Measurements from ENCODE around the gene RAP1GDS1.
"Not testable (repeated sequence)": the region's sequence is repeated elsewhere in the genome, so short reads cannot be mapped to it uniquely, and the experiment has no call there.

The RAP1GDS1 gene

DNA sequence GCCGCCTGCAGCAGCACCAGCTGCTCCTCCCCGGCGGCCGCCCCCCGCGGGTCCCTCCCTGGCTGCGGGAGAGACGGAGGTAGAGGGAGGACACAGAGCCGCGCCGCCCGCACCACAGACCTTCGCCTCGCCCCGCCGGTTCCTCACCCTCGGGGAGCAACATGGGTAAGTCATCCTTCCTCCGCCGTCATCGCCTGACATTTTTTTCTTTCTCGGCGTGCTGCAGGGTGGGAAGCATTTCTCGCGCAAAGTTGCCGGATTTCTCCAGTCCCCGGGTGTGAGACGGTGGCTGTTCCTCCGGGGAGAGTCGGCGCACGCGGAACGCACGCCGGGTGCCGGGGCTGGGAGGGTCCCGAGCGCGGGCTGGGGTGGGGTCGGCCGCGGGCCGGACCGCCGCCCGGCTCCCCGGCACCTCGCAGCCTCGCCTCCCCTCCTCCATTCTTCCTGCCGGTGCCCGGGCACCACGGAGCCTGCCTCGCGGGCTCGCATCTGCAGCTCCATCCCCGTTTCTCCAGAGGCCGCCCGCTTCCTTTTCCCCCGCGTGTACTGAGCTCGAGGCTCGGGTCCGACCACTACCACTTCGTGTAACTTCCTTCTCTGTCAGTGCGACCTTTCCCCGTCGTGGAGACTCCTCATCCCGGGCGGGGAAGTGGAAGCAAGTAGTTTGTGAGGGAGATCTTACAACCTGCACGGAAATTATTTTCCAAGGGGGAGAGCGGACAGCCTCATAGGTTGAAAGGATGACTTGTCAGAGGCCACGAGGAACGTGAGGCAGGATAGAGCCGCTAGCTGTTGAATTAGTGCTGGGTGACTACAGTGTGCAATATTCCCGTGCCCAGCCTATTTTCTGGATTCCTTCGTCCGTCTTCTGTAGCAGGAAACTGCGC is 464 bp downstream of the RAP1GDS1 start:
- H3K27me3 ChIP-seq (ENCODE audit: low read depth) = no peaks in the 10 kb centered on the region
- H3K9me3 ChIP-seq = no peaks in the 10 kb centered on the region
- no peaks in the 10 kb centered on the region; the same call in 1 of the 2 replicates for H3K36me3 ChIP-seq (replicated peaks)
- peak overlapping the region; percentile 84 for H3K4me3 ChIP-seq
- H3K4me1 ChIP-seq = peaks cover 12% of the 10 kb centered on the region
- peak; percentile 45 to 49 for DNase-seq (ENCODE audit: low spot score in 2 of 2)
- in situ Hi-C loops (cut with MboI; ENCODE audit: low sequenced_read_pairs) = no loop called here

DNA sequence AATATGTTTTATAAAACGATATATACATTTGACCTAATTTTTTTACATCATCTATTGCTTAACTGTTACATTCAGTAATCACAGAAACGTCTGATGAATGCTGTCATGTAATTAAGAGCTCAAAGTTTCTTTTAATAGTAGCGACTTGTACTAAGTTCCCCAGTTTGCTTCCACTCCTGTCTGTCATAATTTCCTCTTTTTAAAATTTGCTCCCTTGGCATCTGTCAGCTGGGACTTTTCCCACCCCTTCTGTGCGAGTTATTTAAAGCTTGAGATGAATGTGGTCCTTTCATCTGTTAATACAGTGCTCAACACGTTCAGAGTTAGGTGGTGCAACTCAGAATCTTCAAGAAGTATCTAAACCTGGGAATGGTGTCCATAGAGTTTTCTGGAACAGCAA is 1.2 kb downstream of the RAP1GDS1 start:
- Histone ChIP-seq H3K9me3 (no peaks in the 10 kb centered on the region), H3K36me3 (replicated peaks) (no peaks in the 10 kb centered on the region; the same call in 1 of the 2 replicates), H3K4me1 (peaks cover 12% of the 10 kb centered on the region), H3K4me3 (peak overlapping the region; percentile 84), H3K27me3 (ENCODE audit: low read depth) (no peaks in the 10 kb centered on the region)
- in situ Hi-C loops (cut with MboI; ENCODE audit: low sequenced_read_pairs) = no loop called here
- peak; percentile 8 to 20 for DNase-seq (ENCODE audit: low spot score in 2 of 2)

DNA sequence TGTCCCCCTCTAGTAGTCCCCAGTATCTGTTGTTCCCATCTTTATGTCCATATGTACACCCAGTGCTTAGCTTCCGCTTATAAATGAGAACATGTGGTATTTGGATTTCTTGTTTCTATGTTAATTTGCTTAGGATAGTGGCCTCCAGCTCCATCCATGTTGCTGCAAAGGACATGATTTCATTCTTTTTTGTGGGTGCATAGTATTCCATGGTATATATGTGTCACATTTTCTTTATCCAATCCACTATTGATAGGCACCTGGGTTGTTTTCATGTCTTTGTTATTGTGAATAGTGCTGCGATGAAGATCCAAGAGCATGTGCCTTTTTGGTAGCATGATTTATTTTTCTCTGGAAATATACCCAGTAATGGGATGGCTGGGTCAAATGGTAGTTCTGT is 6.3 kb downstream of the RAP1GDS1 start:
- in situ Hi-C loops (cut with MboI; ENCODE audit: low sequenced_read_pairs) = no loop called here
- Histone ChIP-seq H3K36me3 (replicated peaks) (peaks cover 3% of the 10 kb centered on the region; the same call in 1 of the 2 replicates), H3K9me3 (no peaks in the 10 kb centered on the region), H3K4me3 (no peak overlapping the region), H3K4me1 (no peaks in the 10 kb centered on the region), H3K27me3 (ENCODE audit: low read depth) (no peaks in the 10 kb centered on the region)
- DNase-seq (ENCODE audit: low spot score in 2 of 2) = no peak

DNA sequence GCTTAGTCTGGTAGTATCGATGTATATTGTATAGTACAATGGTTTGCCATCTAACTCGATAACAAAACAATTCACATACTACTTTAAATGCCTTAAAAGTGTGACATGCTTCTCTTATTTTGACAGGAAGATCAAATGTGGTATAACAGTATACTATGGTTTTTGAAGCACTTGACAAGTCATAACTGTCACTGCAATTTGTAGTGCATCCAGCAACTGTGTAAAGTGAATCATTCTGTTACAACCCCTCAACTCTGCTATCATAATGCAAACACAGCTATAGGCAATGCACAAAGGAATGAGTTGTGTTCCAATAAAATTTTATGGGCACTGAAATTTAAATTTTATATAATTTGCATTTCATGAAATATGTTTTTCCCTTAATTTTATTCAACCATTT is 14.0 kb downstream of the RAP1GDS1 start:
- in situ Hi-C loops (cut with MboI; ENCODE audit: low sequenced_read_pairs) = no loop called here
- Histone ChIP-seq H3K4me3 (no peak overlapping the region), H3K36me3 (replicated peaks) (no peaks in the 10 kb centered on the region), H3K27me3 (ENCODE audit: low read depth) (no peaks in the 10 kb centered on the region), H3K4me1 (no peaks in the 10 kb centered on the region), H3K9me3 (no peaks in the 10 kb centered on the region)
- DNase-seq (ENCODE audit: low spot score in 2 of 2) = no peak

DNA sequence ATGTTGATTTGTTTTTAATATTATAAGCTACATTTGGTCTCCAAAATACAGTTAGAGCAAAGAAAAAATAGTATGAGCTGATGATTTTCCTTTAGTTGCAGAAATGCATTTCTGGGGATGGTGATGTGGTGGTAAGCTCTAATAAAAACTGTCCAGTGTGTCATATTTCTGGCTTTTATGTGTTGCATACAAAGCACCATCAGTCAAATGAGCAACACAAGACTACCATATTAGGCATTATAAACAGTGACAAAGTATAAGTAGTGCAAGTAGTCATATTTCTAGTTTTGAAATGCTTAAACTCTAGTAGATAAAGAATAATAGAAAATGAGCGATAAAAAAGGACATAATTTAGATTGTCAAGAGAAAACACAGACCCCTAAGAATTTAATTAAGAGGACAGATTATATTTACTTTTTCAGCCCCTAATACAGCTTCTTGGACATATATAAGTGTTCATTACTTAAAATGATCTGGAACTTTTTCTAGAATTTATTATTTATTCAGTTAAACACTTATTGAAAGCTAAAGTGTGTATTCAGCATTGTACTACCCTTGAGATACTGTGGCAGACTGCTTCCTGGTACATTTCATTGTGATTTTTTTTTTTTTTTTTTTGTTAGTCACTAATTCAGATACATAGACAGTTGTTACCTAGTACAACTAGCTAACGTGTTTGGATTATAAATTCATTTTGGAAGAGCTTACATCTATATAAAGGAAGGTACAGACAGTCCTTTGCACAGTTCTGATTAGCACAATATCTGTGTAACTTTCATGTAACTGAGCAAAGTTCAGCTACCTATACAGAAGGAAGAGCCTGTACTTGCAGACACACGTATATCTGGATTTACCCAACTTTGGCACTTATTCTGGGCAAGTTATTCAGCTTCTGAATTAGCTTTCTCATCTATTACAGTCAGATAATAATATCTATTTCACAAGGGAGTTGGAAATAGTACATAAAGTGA is 22.3 kb downstream of the RAP1GDS1 start:
- Histone ChIP-seq H3K9me3 (no peaks in the 10 kb centered on the region), H3K27me3 (ENCODE audit: low read depth) (no peaks in the 10 kb centered on the region), H3K4me1 (no peaks in the 10 kb centered on the region), H3K4me3 (no peak overlapping the region), H3K36me3 (replicated peaks) (no peaks in the 10 kb centered on the region)
- DNase-seq (ENCODE audit: low spot score in 2 of 2) = no peak
- in situ Hi-C loops (cut with MboI; ENCODE audit: low sequenced_read_pairs) = no loop called here

DNA sequence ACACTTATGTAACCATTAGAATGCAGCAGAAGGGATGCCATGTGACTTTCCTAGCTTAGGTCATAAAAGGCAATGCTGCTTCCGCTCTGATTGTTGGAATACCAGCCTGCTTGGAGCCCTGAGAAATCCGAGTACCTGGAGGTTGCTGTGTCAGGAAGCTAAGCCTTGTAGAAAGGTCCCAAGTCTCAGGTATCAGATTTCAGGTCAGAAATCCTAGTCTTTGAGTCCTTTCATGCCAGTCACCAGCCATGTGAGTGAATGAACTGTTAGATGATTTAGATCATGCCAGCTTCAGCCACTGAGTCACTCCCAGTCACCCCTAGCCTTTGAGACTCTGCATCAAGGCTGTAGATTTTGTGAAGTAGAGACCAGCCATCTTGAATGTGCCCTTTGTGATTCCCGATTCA is 23.5 kb downstream of the RAP1GDS1 start:
- H3K36me3 ChIP-seq (replicated peaks) = no peaks in the 10 kb centered on the region
- H3K9me3 ChIP-seq = no peaks in the 10 kb centered on the region
- no peaks in the 10 kb centered on the region for H3K27me3 ChIP-seq (ENCODE audit: low read depth)
- no peak for DNase-seq (ENCODE audit: low spot score in 2 of 2)
- in situ Hi-C loops (cut with MboI; ENCODE audit: low sequenced_read_pairs) = no loop called here
- H3K4me3 ChIP-seq = no peak overlapping the region
- H3K4me1 ChIP-seq = no peaks in the 10 kb centered on the region

DNA sequence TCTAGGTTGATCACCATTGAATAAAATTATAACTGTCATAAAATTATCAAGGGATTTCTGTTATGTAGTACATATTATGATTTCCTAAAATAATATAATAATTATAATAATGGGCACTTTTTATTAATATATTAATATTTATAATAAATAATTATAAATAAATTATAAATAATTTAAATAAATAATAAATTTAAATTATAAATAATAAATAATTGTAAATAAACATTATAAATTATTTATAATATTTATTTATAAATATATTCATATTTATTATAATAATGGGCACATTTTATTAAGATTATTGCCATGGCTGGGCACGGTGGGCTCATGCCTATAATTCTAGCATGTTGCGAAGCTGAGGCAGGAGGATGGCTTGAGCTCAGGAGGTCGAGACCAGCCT is 24.5 kb downstream of the RAP1GDS1 start:
- Histone ChIP-seq H3K9me3 (no peaks in the 10 kb centered on the region), H3K4me1 (no peaks in the 10 kb centered on the region), H3K36me3 (replicated peaks) (no peaks in the 10 kb centered on the region), H3K4me3 (no peak overlapping the region), H3K27me3 (ENCODE audit: low read depth) (no peaks in the 10 kb centered on the region)
- in situ Hi-C loops (cut with MboI; ENCODE audit: low sequenced_read_pairs) = no loop called here
- no peak for DNase-seq (ENCODE audit: low spot score in 2 of 2)

DNA sequence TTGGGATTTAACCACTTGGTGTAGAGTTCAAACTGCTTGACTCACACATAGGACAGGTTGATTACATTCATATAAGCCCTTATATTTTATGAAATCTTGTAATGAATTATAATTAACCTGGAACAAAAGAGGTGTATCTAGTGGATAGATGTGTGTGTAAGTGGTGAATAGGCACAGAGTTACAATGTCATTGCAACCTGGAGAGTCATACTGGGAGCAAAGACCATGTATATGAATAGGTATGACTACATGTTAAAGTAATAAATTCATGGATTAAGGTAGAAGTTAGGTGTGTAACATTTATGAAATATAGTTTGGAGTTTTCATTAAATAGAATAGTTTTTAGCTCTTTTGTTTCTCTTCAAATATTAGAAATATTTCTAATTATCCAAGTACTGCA is 26.1 kb downstream of the RAP1GDS1 start:
- Histone ChIP-seq H3K27me3 (ENCODE audit: low read depth) (no peaks in the 10 kb centered on the region), H3K9me3 (no peaks in the 10 kb centered on the region), H3K4me3 (no peak overlapping the region), H3K4me1 (no peaks in the 10 kb centered on the region), H3K36me3 (replicated peaks) (no peaks in the 10 kb centered on the region)
- in situ Hi-C loops (cut with MboI; ENCODE audit: low sequenced_read_pairs) = no loop called here
- no peak for DNase-seq (ENCODE audit: low spot score in 2 of 2)

DNA sequence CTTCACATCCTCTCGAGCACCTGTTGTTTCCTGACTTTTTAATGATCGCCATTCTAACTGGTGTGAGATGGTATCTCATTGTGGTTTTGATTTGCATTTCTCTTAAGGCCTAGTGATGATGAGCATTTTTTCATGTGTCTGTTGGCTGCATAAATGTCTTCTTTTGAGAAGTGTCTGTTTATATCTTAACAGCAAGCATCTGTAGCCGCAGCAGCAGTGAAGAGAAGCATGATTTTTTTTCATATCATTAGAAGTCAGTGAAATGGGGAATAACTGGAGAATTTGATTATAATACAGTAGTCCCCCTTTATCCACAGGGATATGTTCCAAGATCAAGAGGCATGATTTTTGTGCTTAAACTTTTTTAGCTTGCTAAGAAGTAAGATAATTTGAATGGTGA is 27.5 kb downstream of the RAP1GDS1 start:
- H3K36me3 ChIP-seq (replicated peaks); H3K27me3 ChIP-seq (ENCODE audit: low read depth); DNase-seq (ENCODE audit: low spot score in 2 of 2); H3K9me3 ChIP-seq; H3K4me3 ChIP-seq; H3K4me1 ChIP-seq; in situ Hi-C loops (cut with MboI; ENCODE audit: low sequenced_read_pairs): not testable (repeated sequence)

DNA sequence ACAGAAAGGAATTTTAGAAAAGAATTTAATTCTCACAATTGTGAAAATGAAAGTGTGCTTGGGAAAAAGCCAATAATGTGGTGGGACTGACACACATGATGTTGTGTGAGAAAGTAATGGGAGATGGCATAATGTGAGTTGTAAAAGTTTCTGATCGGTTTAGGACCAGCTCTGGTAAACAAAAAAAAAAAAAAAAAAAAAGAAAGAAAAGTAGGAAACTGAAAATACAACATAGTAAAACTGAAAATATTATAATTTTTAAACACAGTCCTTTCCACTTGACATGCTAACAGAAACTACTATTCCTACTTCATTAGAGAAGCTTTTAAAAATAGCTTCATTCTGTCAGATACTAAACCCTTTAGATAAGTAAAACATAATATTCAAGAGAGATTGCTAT is 28.2 kb downstream of the RAP1GDS1 start:
- H3K9me3 ChIP-seq = no peaks in the 10 kb centered on the region
- no peak for DNase-seq (ENCODE audit: low spot score in 2 of 2)
- H3K36me3 ChIP-seq (replicated peaks) = no peaks in the 10 kb centered on the region
- no peaks in the 10 kb centered on the region; the same call in 1 of the 2 replicates for H3K4me1 ChIP-seq
- H3K27me3 ChIP-seq (ENCODE audit: low read depth) = no peaks in the 10 kb centered on the region
- in situ Hi-C loops (cut with MboI; ENCODE audit: low sequenced_read_pairs) = no loop called here
- H3K4me3 ChIP-seq = no peak overlapping the region

DNA sequence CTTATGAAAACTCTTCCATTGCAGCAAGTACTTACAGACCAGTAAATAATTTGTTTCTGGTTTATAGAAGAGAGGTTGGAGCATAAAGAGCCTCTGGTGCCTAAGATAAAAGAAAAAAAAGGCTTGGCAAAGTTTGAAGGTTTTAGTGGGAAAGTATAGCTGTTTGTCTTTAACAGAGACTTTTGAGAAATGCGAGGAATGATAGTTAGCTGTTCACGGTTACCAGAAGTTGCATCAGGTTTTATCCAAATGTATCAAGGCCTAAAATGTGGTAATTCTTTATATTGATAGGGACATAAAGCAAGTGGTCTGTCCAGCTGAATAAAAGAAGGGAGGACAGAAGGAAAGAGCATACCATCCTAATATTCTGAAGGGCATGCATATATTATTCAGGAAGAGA is 29.3 kb downstream of the RAP1GDS1 start:
- H3K4me3 ChIP-seq = no peak overlapping the region
- H3K9me3 ChIP-seq = no peaks in the 10 kb centered on the region
- peaks cover 3% of the 10 kb centered on the region; the same call in 1 of the 2 replicates for H3K4me1 ChIP-seq
- H3K36me3 ChIP-seq (replicated peaks) = no peaks in the 10 kb centered on the region
- in situ Hi-C loops (cut with MboI; ENCODE audit: low sequenced_read_pairs) = no loop called here
- DNase-seq (ENCODE audit: low spot score in 2 of 2) = no peak
- H3K27me3 ChIP-seq (ENCODE audit: low read depth) = no peaks in the 10 kb centered on the region

DNA sequence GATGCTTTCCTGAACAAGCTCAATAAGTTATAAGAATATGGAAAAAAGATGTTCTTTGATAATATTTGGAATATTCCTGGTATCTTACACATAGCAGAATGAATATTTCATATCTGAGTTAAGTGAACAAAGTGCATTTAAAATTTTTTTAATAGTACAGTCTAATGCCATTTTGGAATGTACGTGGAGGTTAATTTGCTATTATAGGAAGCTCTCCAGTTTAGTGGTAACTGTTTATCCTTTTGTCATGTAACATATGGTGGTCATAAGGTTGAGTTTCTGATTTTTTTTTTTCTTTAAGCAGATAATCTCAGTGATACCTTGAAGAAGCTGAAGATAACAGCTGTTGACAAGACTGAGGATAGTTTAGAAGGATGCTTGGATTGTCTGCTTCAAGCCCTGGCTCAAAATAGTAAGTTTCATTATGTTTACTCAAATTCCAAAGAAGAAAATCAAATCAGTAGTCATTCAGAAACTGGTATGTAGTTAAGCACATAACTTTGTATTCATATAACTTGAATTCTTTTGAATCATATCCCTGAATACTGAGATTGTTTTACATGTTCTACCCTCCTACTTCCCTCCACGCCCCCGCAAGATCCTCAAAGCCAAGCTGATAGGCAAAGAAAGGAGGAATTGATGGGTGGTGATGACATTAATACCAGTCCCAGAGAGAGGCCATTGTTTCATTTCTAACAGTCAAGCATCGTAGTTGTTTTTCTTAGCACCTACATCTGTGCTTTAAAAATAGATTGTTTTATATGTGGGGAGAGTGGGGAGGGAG is 32.1 kb downstream of the RAP1GDS1 start:
- no peak overlapping the region for H3K4me3 ChIP-seq
- H3K9me3 ChIP-seq = no peaks in the 10 kb centered on the region
- in situ Hi-C loops (cut with MboI; ENCODE audit: low sequenced_read_pairs) = no loop called here
- H3K4me1 ChIP-seq = peaks cover 3% of the 10 kb centered on the region; the same call in 1 of the 2 replicates
- H3K27me3 ChIP-seq (ENCODE audit: low read depth) = no peaks in the 10 kb centered on the region
- no peaks in the 10 kb centered on the region for H3K36me3 ChIP-seq (replicated peaks)
- peak in 1 of 2 experiments; percentile 17 for DNase-seq (ENCODE audit: low spot score in 2 of 2)

DNA sequence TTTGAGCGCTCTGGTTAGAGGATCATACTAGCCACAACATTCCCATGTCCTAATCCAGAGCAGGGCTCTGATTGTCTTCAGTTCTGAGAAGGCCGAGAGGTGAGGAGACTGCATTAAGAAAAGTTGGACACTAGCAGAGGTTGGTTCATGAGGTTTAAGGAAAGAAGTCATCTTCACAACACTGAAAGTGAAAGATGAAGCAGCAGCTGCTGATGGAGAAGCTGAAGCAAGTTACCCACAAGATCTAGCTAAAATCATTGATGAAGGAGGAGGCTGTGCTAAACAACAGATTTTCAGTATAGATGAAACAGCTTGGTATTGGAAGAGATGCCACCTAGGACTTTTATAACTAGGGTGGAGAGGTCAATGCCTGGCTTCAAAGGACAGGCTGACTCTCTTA is 36.8 kb downstream of the RAP1GDS1 start:
- no peaks in the 10 kb centered on the region for H3K9me3 ChIP-seq
- H3K36me3 ChIP-seq (replicated peaks) = no peaks in the 10 kb centered on the region
- H3K4me1 ChIP-seq = peaks cover 3% of the 10 kb centered on the region; the same call in 1 of the 2 replicates
- in situ Hi-C loops (cut with MboI; ENCODE audit: low sequenced_read_pairs) = no loop called here
- DNase-seq (ENCODE audit: low spot score in 2 of 2) = no peak
- H3K27me3 ChIP-seq (ENCODE audit: low read depth) = no peaks in the 10 kb centered on the region
- no peak overlapping the region for H3K4me3 ChIP-seq

Data from HAP-1 (cell line).